GM10266 (cell line): ENCODE results near the gene ZNF710.
"Not testable (repeated sequence)": the region's sequence is repeated elsewhere in the genome, so short reads cannot be mapped to it uniquely, and the experiment has no call there.

Experiments used
- DNase-seq: peaks from one replicate; pipeline ENCODE4 v3.0.0; 2012; ENCODE audit errors: extremely low spot score
- CTCF ChIP-seq: IDR thresholded peaks from 2 replicates; pipeline ENCODE4 v1.5.1; 2012; ENCODE audit warnings: mild to moderate bottlenecking, low read depth; ENCODE audit not compliant: control insufficient read depth, insufficient read depth; ENCODE audit errors: missing control alignments

Gene ZNF710

GRCh38 chr15:90067181-90067952, 66.2 kb downstream of the ZNF710 start:
- no peak for TF ChIP-seq CTCF
- DNase-seq, result no peak

- no peak for TF ChIP-seq CTCF
- no peak for DNase-seq
Measured at GRCh38 chr15:90067953-90068606, 67.0 kb downstream of the ZNF710 start.

- not testable (repeated sequence) for DNase-seq
Measured at GRCh38 chr15:90070623-90071022, 69.5 kb downstream of the ZNF710 start.

DNA sequence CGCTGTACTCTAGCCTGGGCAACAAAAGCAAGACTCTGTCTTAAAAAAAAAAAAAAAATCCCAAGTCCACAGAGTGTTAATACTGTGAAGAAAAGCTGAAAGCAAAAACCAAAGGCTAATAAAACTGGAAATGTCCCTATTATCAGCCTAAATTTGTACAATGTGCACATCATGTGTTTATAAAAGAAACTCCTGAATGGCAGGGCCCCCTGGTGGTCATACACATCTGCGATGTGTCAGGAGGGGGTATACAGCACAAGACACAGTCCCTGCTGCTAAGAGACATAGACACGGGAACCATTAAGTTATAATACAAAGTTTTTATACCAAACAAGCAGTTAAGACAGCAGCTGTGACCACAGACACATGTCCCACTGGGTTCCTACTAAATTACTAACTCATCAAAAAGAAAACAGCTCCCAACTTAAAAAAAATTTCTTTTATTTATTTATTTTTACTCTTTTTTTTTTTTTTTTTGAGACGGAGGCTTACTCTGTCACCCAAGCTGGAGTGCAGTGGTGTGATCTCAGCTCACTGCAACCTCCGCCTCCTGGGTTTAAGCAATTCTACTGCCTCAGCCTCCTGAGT, 70.2 kb downstream of the ZNF710 start:
- peak; percentile 82 for TF ChIP-seq CTCF
- DNase-seq, result peak; percentile 77

DNA sequence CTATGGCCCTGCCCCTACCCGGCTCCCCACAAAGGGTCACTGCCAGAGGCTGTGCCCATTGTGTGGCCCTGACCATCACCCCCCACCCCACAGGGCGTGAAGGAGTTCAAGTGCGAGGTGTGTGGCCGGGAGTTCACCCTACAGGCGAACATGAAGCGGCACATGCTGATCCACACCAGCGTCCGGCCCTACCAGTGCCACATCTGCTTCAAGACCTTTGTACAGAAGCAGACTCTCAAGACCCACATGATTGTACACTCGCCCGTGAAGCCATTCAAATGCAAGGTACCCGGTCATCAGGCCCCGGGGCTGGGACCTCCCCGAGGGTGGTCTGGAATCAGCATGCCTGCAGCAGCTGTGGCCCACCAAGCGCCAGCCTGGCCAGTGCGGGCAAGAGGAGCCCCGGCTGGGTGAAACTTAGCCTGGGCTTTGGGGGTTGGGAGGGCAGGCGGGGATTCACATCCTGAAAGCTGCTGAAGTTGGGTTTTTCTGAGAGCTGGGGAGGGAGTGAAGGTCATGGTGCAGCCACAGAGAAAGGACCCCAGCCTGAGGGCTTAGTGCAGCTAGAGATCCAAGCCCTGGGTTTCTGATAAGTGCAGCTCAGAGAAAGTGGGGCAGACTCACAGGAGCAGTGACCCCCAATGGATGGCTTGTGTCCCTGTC, 72.0 kb downstream of the ZNF710 start:
- TF ChIP-seq CTCF, result no peak
- no peak for DNase-seq

DNA sequence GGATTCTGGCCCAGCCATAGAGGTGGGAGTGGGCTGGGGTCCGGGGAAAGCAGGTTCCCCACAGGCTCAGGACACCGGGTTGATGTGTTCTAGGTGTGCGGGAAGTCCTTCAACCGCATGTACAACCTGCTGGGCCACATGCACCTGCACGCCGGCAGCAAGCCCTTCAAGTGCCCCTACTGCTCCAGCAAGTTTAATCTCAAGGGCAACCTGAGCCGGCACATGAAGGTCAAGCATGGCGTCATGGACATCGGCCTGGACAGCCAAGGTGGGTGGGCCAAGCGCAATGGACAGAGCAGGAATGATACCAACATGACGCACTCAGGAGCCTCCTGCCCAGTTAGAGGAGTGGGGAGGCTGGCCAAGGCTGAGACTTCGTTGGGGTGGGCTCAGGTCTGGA, 72.9 kb downstream of the ZNF710 start:
- DNase-seq, result no peak
- no peak for TF ChIP-seq CTCF

- TF ChIP-seq CTCF, result no peak
- no peak for DNase-seq
Measured at GRCh38 chr15:90074916-90075315, 73.8 kb downstream of the ZNF710 start.
